NCI-H2196 treated with DMSO at 0.1 percent for 48 hours (cell line): ENCODE results near the gene ACAP3.

Experiments
- DNase-seq: peaks from one replicate; lab custom pipeline; 2025; ENCODE audit not compliant: unreplicated experiment; lab: John Stamatoyannopoulos, UW

Gene ACAP3

DNA sequence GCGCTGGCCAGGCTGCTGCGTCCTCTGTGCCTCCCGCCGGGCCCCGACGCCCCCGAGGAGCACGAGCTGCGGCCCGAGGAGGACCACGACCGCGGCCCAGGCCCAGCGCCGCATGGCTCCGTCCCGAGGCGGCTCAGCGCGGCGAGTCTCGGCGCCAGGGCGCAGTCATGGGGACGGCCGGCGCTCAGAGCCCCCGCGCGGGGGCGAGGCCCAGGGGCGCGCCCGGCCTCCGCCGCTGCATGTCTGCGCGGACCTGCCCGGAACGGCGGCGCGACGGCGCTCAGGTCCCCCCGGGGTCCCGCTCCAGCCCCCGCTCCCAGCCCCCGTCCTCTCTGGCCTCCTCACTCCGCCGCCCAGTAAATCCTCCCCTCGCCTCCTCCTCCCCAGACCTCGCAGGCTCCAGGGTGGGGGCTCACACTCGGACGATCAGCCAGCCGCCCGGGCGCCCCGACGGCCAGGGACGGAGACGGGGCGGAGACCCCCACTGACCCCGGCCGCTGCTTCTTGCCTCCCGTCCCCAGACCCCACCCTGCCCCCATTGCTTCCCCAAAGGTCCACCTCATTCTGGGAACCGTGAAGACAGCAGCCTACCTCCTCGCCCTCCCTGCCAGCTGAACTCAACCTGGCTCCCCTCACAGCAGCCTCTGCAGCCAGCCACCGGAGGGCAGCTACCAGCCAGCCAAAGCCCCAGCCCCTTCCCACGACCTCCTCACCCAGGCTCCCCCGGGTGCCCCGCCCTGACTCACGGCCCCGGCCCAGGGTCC lies 61.0 kb downstream of the ACAP3 start, which contains the start of gene C1QTNF12:
Gene C1QTNF12 (minus strand): TSS at position 146 of the 764 bp plus-strand sequence. CDS start 32 bp downstream, at position 114.
- DNase-seq = no peak

GRCh38 chr1:1245817-1246576 lies 61.7 kb downstream of the ACAP3 start:
- no peak for DNase-seq

- no peak for DNase-seq
These were observed 62.4 kb downstream of the ACAP3 start for GRCh38 chr1:1245178-1245816.

DNA sequence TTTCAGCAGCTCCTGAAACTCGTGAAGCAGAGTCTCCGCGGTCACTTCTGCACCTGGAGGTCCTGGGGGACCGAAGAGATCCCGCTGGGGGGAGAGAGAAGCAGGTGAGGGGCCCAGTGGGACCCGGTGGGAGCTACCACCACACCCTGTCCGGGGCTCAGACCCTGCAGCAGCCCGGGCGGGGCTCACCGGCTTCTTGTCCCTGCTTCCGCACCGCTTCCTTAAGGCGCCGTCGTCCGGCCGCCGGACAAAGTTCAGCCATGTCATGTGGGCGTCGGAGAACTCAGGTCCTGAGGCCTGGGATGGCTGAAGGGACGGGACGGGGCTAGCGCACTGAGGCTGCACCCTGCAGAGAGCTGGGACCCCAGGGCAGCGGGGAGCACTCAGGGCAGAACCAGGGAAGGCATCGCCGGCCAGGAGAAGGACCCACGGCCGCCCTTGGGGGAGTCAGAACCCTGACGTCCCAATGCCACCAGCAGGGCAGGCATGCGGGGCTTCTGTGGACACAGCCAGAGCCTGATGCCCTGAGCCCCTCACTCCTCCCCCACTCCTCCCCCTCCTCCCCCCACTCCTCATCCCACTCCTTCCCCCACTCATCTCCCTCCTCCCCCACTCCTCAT lies 63.4 kb downstream of the ACAP3 start:
- no peak for DNase-seq

DNA sequence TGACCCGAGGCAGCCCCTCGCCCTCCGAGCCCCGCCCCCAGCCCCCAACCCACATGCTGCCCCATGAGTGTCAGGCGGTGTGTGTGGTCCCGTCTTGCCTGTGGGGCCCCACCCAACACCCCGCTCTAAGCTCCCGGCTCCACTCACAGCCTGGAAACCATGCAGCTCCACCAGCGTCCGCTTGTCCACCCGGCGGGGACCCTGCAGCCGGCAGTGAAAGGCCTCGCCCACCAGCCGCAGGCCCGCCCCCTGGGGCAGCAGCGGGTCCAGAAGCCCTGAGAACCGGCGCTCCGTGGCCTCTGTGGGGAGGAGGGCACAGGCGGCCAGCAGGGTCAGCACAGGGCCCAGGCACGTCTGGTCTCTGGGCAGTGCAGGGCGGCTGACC lies 63.9 kb downstream of the ACAP3 start:
- DNase-seq = no peak

- no peak for DNase-seq
These were observed 64.5 kb downstream of the ACAP3 start for GRCh38 chr1:1243266-1243660.

DNA sequence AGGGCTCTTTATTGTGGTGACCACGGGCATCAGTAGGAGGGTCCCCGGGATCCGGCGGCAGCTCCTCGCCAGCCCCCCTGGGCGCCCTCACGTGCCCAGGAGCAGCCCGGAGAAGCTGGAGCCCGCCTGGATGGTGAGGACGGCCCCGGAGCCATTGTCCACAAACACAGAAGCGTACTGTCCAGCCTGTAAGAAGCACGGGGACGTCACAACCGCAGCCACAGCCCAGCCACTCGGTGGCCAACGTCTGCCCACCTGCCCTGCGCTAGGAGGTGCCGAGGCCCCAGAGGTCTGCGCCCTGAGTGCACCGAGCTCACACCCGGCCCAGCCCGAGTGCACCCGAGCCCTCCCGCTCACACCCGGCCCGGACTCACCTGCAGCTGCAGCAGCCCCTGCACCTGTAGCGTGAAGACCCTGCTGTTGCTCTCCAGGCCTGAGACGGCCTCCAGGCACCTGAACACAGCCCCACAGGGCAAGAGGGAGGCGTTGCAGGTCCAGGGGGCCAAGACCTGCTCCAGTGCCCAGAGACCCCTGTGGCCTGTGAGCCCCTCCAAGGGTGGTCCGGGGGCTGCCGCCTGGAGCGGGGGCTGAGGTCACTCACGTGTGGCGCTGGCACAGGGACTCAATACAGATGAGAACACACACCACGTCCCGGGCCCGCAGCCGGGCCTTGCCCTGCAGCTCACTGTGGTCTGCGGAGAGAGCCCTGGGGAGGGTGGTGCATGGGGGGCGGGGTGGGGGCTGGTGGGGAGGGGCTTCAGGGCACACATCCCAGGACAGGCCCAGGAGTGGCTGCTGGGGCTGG lies 65.1 kb downstream of the ACAP3 start:
- no peak for DNase-seq
